Mesenchymal stem cell (in vitro differentiated cells and primary cell): Measurements from ENCODE around the gene SAP130.
A peak's percentile ranks its signal among the peaks of the same experiment; 100 is the strongest.

ENCODE experiments used
- DNase-seq: peaks from one replicate; pipeline ENCODE4 v3.0.0-alpha.2; 2013
- H2AFZ ChIP-seq: one replicate; pipeline ENCODE4 v1.6.1; 2013; ENCODE audit warnings: low read depth, mild to moderate bottlenecking, control low read depth, inconsistent platforms, low read length, moderate library complexity
- H2AK5ac ChIP-seq: 2 replicates; pipeline ENCODE4 v1.6.1; 2013; ENCODE audit warnings: low read length, moderate library complexity, mild to moderate bottlenecking, inconsistent platforms; ENCODE audit not compliant: severe bottlenecking
- H2BK120ac ChIP-seq: one replicate; pipeline ENCODE4 v1.6.1; 2013; ENCODE audit warnings: low read depth, mild to moderate bottlenecking, inconsistent platforms, low read length, moderate library complexity
- H2BK12ac ChIP-seq, 2 experiments: one replicate each; pipeline ENCODE4 v1.6.1; 2013; ENCODE audit warnings: inconsistent platforms in 2 of 2, low read length in 2 of 2, mild to moderate bottlenecking in 2 of 2, moderate library complexity in 2 of 2, control low read depth in 1 of 2
- H2BK15ac ChIP-seq: one replicate; pipeline ENCODE4 v1.6.1; 2013; ENCODE audit warnings: mild to moderate bottlenecking, low read depth, inconsistent platforms; ENCODE audit not compliant: poor library complexity, severe bottlenecking
- H2BK5ac ChIP-seq: 2 replicates; pipeline ENCODE4 v1.6.1; 2013; ENCODE audit warnings: low read depth, mild to moderate bottlenecking, low read length, control low read depth, inconsistent platforms; ENCODE audit not compliant: poor library complexity, severe bottlenecking
- H3K14ac ChIP-seq, 2 experiments: one replicate each; pipeline ENCODE4 v1.6.1; 2013; ENCODE audit warnings: inconsistent platforms in 2 of 2, low read length in 2 of 2, control low read depth in 1 of 2, mild to moderate bottlenecking in 1 of 2, moderate library complexity in 1 of 2
- H3K18ac ChIP-seq, 2 experiments: one replicate each; pipeline ENCODE4 v1.6.1; 2013; ENCODE audit warnings: inconsistent platforms in 2 of 2, low read length in 2 of 2, control low read depth in 1 of 2, low read depth in 1 of 2, mild to moderate bottlenecking in 1 of 2
- H3K23ac ChIP-seq, 2 experiments: one replicate each; pipeline ENCODE4 v1.6.1; 2013; ENCODE audit warnings: inconsistent platforms in 2 of 2, low read length in 2 of 2, mild to moderate bottlenecking in 2 of 2, moderate library complexity in 2 of 2, control low read depth in 1 of 2
- H3K27ac ChIP-seq: 2 replicates; pipeline ENCODE4 v1.5.1; 2013; ENCODE audit warnings: mild to moderate bottlenecking, moderate library complexity, low read length, control low read depth, inconsistent platforms; ENCODE audit not compliant: poor library complexity, severe bottlenecking
- H3K27me3 ChIP-seq, 2 experiments: 2 replicates each; pipeline versions ENCODE4 v1.6.1 to v1.7.0; 2013; ENCODE audit warnings: low read length in 2 of 2, mild to moderate bottlenecking in 2 of 2, moderate library complexity in 2 of 2, control low read depth in 1 of 2, inconsistent platforms in 1 of 2; ENCODE audit not compliant: control insufficient read depth in 1 of 2, insufficient read depth in 1 of 2
- H3K36me3 ChIP-seq, 2 experiments: 2 replicates each; pipeline versions ENCODE4 v1.6.1 to v1.7.0; 2013; ENCODE audit warnings: low read length in 2 of 2, control low read depth in 1 of 2, inconsistent platforms in 1 of 2, low read depth in 1 of 2, mild to moderate bottlenecking in 1 of 2; ENCODE audit not compliant: insufficient read depth in 2 of 2, control insufficient read depth in 1 of 2
- H3K4ac ChIP-seq, 2 experiments: one replicate each; pipeline ENCODE4 v1.6.1; 2013; ENCODE audit warnings: inconsistent platforms in 2 of 2, low read length in 2 of 2, mild to moderate bottlenecking in 2 of 2, moderate library complexity in 2 of 2, control low read depth in 1 of 2, low read depth in 1 of 2
- H3K4me1 ChIP-seq: 2 replicates; pipeline ENCODE4 v1.6.1; 2013; ENCODE audit warnings: low read depth, low read length, control low read depth; ENCODE audit not compliant: control insufficient read depth, insufficient read depth
- H3K4me2 ChIP-seq: 2 replicates; pipeline ENCODE4 v1.6.1; 2013; ENCODE audit warnings: low read length, mild to moderate bottlenecking, inconsistent platforms; ENCODE audit not compliant: poor library complexity, severe bottlenecking
- H3K4me3 ChIP-seq, 2 experiments: 2 replicates each; pipeline versions ENCODE4 v1.5.1 to v1.7.0; 2013; ENCODE audit warnings: low read length in 2 of 2, mild to moderate bottlenecking in 2 of 2, control low read depth in 1 of 2, low read depth in 1 of 2; ENCODE audit not compliant: insufficient read depth in 1 of 2
- H3K79me1 ChIP-seq: replicated peaks from 2 replicates; pipeline ENCODE4 v1.6.1; 2013; ENCODE audit warnings: mild to moderate bottlenecking, control low read depth, low read length, inconsistent platforms; ENCODE audit not compliant: poor library complexity, severe bottlenecking
- H3K9ac ChIP-seq: 2 replicates; pipeline ENCODE4 v1.7.0; 2013; ENCODE audit warnings: mild to moderate bottlenecking, low read length, moderate library complexity
- H3K9me3 ChIP-seq: 2 replicates; pipeline ENCODE4 v1.7.0; 2013; ENCODE audit warnings: mild to moderate bottlenecking, low read length; ENCODE audit not compliant: control insufficient read depth
- H4K8ac ChIP-seq: one replicate; pipeline ENCODE4 v1.6.1; 2013; ENCODE audit warnings: inconsistent platforms, mild to moderate bottlenecking, low read length, moderate library complexity
- H4K91ac ChIP-seq: one replicate; pipeline ENCODE4 v1.6.1; 2013; ENCODE audit warnings: mild to moderate bottlenecking, low read length, inconsistent platforms
- WGBS: methylation state at CpG from one replicate; pipeline ENCODE4 v1.1.7; 2013; ENCODE audit warnings: mixed read lengths; 5-methylcytosine and 5-hydroxymethylcytosine counted together

SAP130 gene

DNA sequence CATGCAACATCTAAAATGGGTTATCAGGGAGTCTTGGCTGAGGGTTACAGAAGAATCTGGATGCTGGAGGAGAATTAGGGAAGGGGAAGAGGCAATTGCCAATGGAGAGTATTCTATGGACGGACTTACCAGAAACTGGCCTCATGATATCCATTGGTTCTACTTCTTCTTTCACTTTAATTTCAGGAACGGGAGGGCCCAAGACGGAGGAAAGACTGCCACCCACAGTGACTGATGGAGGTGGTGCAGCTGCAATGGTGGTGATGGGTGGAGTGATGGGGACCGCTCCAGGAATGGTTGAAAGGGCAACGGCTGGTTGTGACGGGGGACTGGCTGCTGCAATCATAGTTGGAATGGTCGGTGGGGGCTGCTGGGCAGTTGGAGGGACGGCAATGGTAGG lies 73.0 kb downstream of the SAP130 start:
- H3K27me3 ChIP-seq: no peaks in the 10 kb centered on the region
- H3K27ac ChIP-seq: no peak overlapping the region
- no peak overlapping the region for H3K23ac ChIP-seq
- no peaks in the 10 kb centered on the region for H3K9me3 ChIP-seq
- H4K91ac ChIP-seq: no peak overlapping the region
- H3K4ac ChIP-seq: no peak overlapping the region
- DNase-seq: no peak
- no peak overlapping the region for H3K9ac ChIP-seq
- no peak overlapping the region for H3K18ac ChIP-seq
- H3K36me3 ChIP-seq: peaks cover 23 to 70% of the 10 kb centered on the region in 2 experiments
- no peak overlapping the region for H4K8ac ChIP-seq
- no peak overlapping the region for H3K4me2 ChIP-seq
- no peaks in the 10 kb centered on the region for H3K4me1 ChIP-seq
- no peak overlapping the region for H2BK15ac ChIP-seq
- peaks cover 23% of the 10 kb centered on the region for H3K79me1 ChIP-seq
- H2AFZ ChIP-seq: no peak overlapping the region
- no peak overlapping the region for H2AK5ac ChIP-seq
- WGBS: 96% methylated on average over 8 of the region's 8 CpGs
- no peak overlapping the region for H2BK12ac ChIP-seq
- H2BK120ac ChIP-seq: no peak overlapping the region
- no peak overlapping the region for H3K4me3 ChIP-seq
- H3K14ac ChIP-seq: no peak overlapping the region
- no peak overlapping the region for H2BK5ac ChIP-seq

DNA sequence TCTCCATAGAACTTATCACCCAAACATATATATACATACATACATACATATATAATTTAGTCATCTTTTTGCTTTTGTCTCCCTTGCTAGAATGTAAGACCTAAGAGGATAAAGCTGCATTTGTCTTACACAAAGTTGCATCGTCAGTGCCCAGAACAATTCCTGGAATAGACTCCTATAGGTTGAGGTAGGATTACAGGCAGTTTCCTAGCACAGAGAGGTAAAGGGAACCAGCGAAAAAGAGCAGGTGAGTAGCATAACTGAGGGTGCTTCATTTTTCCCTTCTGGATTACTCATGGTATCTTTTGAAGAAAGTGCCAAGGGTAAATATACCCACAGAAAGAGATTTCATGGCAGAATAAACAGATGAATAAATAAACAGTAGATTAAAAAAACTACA lies 74.0 kb downstream of the SAP130 start:
- Histone ChIP-seq H3K18ac (no peak overlapping the region), H2AK5ac (no peak overlapping the region), H3K27me3 (no peaks in the 10 kb centered on the region), H3K4ac (no peak overlapping the region), H2BK120ac (no peak overlapping the region), H3K36me3 (peaks cover 21 to 72% of the 10 kb centered on the region in 2 experiments), H3K4me2 (no peak overlapping the region), H3K14ac (no peak overlapping the region), H3K9me3 (no peaks in the 10 kb centered on the region), H2BK15ac (no peak overlapping the region), H3K4me3 (no peak overlapping the region), H3K4me1 (no peaks in the 10 kb centered on the region), H2BK5ac (no peak overlapping the region), H3K79me1 (peaks cover 19% of the 10 kb centered on the region), H4K91ac (no peak overlapping the region), H2AFZ (no peak overlapping the region), H4K8ac (no peak overlapping the region), H3K9ac (no peak overlapping the region), H3K27ac (no peak overlapping the region), H2BK12ac (no peak overlapping the region), H3K23ac (no peak overlapping the region)
- 100% methylated on average over 2 of the region's 2 CpGs for WGBS
- no peak for DNase-seq

DNA sequence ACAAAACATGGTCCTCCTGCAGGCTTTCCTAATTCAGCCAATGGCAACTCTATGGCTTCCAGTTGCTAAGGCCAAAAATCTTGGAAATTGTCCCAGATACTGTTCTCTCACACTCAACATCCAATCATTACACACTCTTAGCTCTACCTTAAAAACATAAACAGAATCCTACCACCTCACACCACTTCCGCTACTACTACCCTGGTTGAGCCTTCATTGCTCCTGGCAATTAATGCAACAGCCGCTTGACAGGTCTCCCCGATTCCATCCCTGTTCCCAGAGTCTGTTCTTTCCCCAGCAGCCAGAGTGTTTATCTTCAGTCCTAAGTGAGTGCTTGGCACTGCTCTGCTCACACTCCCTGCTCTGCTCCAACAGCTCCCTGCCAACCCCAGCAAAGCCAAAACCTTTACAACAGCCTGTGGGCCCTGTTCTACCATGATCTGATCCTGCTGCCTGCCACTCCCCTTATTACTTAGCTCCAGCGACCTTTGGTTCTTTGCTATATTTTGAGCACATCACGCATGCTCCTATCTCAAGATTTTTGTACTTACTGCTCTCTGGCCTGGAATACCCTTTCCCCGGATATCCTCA lies 74.6 kb downstream of the SAP130 start:
- Histone ChIP-seq H4K91ac (no peak overlapping the region), H3K9me3 (no peaks in the 10 kb centered on the region), H4K8ac (no peak overlapping the region), H2BK12ac (no peak overlapping the region), H2BK15ac (no peak overlapping the region), H3K23ac (no peak overlapping the region), H3K4me3 (no peak overlapping the region), H3K18ac (no peak overlapping the region), H3K4me2 (no peak overlapping the region), H2AK5ac (no peak overlapping the region), H2BK120ac (no peak overlapping the region), H3K79me1 (peaks cover 17% of the 10 kb centered on the region), H3K27ac (no peak overlapping the region), H3K36me3 (peaks cover 21 to 73% of the 10 kb centered on the region in 2 experiments), H2BK5ac (no peak overlapping the region), H3K4ac (no peak overlapping the region), H3K4me1 (no peaks in the 10 kb centered on the region), H3K14ac (no peak overlapping the region), H3K9ac (no peak overlapping the region), H3K27me3 (no peaks in the 10 kb centered on the region), H2AFZ (no peak overlapping the region)
- WGBS: 96% methylated on average over 6 of the region's 6 CpGs
- DNase-seq: no peak

DNA sequence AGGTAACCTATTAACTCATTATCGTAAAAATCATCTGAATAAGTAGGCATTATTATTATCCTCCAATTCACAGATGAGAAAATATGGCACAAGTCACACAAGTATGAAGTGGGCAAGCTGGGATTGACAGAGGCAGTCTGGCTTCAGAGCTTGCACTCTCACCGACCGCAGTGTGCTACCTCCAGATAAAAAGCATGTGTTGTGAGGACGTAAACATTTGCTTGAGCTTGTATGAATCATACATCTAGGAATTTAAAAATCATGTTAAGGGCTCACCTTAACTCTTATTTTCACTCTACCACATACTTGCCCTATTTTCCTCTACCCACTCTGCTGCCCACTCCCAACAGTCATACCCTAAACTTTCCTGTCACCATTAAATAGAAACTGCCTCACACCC lies 76.8 kb downstream of the SAP130 start:
- Histone ChIP-seq H3K9me3 (no peaks in the 10 kb centered on the region), H2BK15ac (no peak overlapping the region), H3K4me2 (no peak overlapping the region), H3K79me1 (peaks cover 14% of the 10 kb centered on the region), H2AK5ac (no peak overlapping the region), H3K9ac (no peak overlapping the region), H4K8ac (no peak overlapping the region), H2AFZ (no peak overlapping the region), H3K36me3 (peaks cover 21 to 82% of the 10 kb centered on the region in 2 experiments), H3K27me3 (no peaks in the 10 kb centered on the region), H3K4me1 (no peaks in the 10 kb centered on the region), H3K4me3 (no peak overlapping the region), H3K14ac (no peak overlapping the region), H3K18ac (no peak overlapping the region), H3K23ac (no peak overlapping the region), H2BK120ac (no peak overlapping the region), H4K91ac (no peak overlapping the region), H2BK5ac (no peak overlapping the region), H3K27ac (no peak overlapping the region), H2BK12ac (no peak overlapping the region), H3K4ac (no peak overlapping the region)
- 62% methylated on average over 3 of the region's 4 CpGs for WGBS
- DNase-seq: peak; percentile 24
